Activated CD4-positive, alpha-beta memory T cell treated with anti-CD3 and anti-CD28 coated beads, Interleukin-2, amount 10 ng/mL, durations not matched to agents 7 days and 5 days (primary cell): ENCODE measurements around the gene C1QTNF1. TPM values are rescaled to one million over a fixed set of nuclear protein-coding genes. Genes with fewer than 3 reads are reported as not detected.

Source experiments
- CTCF ChIA-PET: fragments of 350-600 bp; sonication (Branson Sonifier 250); formaldehyde crosslinking; loops from one replicate; lab custom pipeline; 2021; ENCODE audit warnings: antibody characterized with exemption, inconsistent platforms; lab: Charles Lee
- POLR2A ChIA-PET: fragments of 350-600 bp; sonication (Branson Sonifier 250); formaldehyde crosslinking; loops from one replicate; lab custom pipeline; 2021; ENCODE audit warnings: antibody characterized with exemption; lab: Charles Lee
- DNase-seq: peaks from one replicate; pipeline ENCODE4 v3.0.0-alpha.2; 2020
- H3K27ac Mint-ChIP-seq: one replicate; pipeline ENCODE4 v1.8.0; 2021; ENCODE audit warnings: mild to moderate bottlenecking, mixed read lengths
- H3K27me3 Mint-ChIP-seq: one replicate; pipeline ENCODE4 v1.8.0; 2021; ENCODE audit warnings: mixed read lengths
- H3K36me3 Mint-ChIP-seq: one replicate; pipeline ENCODE4 v1.8.0; 2021; ENCODE audit warnings: low read depth, mixed read lengths
- H3K4me1 Mint-ChIP-seq: one replicate; pipeline ENCODE4 v1.8.0; 2021; ENCODE audit warnings: mixed read lengths
- H3K4me3 Mint-ChIP-seq: one replicate; pipeline ENCODE4 v1.8.0; 2021; ENCODE audit warnings: mild to moderate bottlenecking, mixed read lengths
- H3K9me3 Mint-ChIP-seq: one replicate; pipeline ENCODE4 v1.8.0; 2021; ENCODE audit warnings: mixed read lengths
- total RNA-seq, 2 experiments: library from RNA; stranded (reverse); gene quantifications; one replicate each; pipeline ENCODE4 v1.2.3, GENCODE V29; 2021

C1QTNF1 gene
- total RNA-seq, 2 experiments from 2014 or later, result not detected

DNA sequence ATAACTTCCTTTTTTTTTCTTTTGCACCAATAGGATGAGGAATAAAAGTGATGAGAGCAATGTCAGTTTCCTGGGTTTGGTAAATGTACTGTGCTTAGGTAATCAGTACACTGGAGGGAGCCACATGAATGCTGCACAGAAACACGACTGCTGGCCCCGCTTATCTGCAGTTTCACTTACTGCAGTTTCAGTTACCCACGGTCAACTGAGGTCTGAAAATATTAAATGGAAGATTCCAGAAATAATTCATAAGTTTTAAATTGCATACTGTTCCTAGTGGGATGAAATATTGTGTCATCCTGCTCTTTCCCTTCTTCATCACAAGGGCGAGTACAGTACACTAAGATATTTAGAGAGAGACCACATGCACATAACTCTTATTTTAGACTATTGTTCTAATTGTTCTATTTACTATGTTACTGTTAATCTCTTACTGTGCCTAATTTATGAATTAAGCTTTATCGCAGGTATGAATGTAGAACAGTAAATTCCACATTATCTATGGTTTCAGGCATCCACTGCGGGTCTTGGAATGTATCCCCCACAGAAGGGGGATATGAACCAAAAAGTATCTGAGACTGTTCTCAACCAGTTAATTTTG lies 37.8 kb upstream of the C1QTNF1 start:
- no peak overlapping the region for H3K27ac Mint-ChIP-seq
- no peak for DNase-seq
- POLR2A ChIA-PET, result no interaction called here

DNA sequence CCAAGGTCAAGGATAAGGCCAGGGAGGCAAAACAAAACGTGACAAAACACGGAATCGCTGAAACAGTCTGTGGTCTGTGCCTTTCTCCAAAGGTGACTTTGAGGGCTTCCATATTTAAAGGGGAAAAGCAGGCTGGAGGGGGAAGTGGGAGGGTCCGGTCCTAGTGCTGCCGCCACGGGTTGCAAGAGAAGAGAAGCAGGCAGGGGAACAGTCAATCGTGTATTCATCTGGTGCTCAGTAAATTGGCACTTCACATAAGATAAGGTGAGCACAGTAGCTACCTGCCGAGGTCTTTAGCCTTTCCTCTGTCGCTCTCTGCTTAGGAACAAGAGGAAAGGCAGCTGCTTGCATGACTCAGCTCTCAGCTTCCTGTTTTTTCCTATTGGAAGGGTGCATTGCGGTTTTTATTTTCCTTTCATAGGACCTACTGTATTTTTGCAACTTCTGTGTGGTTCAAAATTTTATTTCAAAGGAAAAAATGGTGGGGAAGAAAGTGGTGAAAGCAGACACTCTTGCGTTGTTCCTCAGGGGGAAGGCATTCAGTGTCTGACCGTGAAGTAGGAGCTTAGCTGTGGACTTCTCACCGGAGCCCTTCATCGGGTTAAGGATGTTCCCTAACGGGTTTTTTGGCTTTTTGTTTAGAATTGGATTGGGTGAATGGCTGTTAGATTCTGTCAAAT lies 37.2 kb upstream of the C1QTNF1 start:
- H3K4me1 Mint-ChIP-seq, result peaks cover 17% of the 10 kb centered on the region
- H3K9me3 Mint-ChIP-seq, result no peaks in the 10 kb centered on the region
- no peak overlapping the region for H3K4me3 Mint-ChIP-seq
- H3K27me3 Mint-ChIP-seq, result no peaks in the 10 kb centered on the region
- no peak overlapping the region for H3K27ac Mint-ChIP-seq
- POLR2A ChIA-PET, result interaction anchor here (0.9 kb wide), 1 partner anchor 23 kb away, joined by 3 read pairs; the partner anchor contains the start of gene CANT1
- DNase-seq, result no peak
- CTCF ChIA-PET, result interaction anchor here (0.7 to 2.4 kb wide), 2 partner anchors 16 to 50 kb away, joined by 3 to 7 read pairs; no protein-coding TSS in a partner anchor
- H3K36me3 Mint-ChIP-seq, result peaks cover 23% of the 10 kb centered on the region

More for the DNA sequence above, 37.8 kb upstream of the C1QTNF1 start:
- H3K4me1 Mint-ChIP-seq, result peaks cover 17% of the 10 kb centered on the region
- H3K9me3 Mint-ChIP-seq, result no peaks in the 10 kb centered on the region
- no peak overlapping the region for H3K4me3 Mint-ChIP-seq
- peaks cover 16% of the 10 kb centered on the region for H3K36me3 Mint-ChIP-seq
- CTCF ChIA-PET, result interaction anchor here (0.9 to 2.4 kb wide), 2 partner anchors 15 to 74 kb away, joined by 6 to 7 read pairs; no protein-coding TSS in a partner anchor
- H3K27me3 Mint-ChIP-seq, result no peaks in the 10 kb centered on the region

DNA sequence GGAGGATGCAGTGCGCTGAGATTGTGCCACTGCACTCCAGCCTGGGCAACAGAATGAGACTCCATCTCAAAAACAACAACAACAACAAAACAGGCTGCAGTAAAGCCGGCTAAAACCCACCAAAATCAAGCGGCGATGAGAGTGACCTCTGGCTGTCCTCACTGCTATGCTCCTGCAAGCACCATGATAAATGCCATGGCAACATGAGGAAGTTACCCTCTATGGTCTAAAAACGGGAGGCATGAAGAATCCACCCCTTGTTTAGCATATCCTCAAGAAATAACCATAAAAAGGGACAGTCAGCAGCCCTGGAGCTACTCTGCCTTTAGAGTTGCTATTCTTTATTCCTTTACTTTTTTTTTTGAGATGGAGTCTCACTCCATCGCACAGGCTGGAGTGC lies 35.8 kb upstream of the C1QTNF1 start:
- POLR2A ChIA-PET, result no interaction called here
- CTCF ChIA-PET, result no interaction called here

DNA sequence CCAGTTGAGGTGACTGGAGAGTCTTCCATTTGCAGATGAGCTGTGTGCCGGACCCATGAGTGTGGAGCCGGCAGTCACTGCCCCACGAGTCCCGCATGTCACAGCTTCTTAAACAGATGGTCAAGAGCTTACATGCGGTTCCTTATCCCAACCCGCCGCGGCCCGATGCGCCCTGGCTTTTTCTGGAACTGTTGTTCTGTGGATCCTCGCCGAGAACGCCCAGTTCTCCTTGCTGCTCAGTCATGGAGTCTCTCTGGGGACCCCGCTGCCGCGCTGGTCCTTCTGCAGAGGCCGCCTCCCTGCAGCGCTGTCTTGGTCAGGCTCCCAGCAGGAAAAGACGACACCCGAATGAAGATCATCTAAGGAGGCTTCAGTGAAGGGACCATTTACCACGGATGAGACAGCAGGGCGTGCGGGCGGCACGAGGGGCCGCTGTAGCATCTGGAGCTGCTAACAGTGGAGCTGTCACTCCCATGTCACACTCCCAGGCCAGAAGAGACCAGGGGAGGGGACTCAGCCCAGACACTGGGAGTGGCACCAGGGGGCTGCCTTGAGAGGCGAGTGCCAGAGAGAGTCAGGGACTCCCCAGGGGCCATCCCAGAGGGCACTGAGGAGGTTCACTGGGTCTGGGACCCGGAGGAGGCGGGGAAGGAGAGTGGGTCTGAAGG lies 33.5 kb upstream of the C1QTNF1 start:
- H3K27ac Mint-ChIP-seq, result no peak overlapping the region
- peaks cover 52% of the 10 kb centered on the region for H3K36me3 Mint-ChIP-seq
- POLR2A ChIA-PET, result no interaction called here
- no peaks in the 10 kb centered on the region for H3K27me3 Mint-ChIP-seq
- no peak overlapping the region for H3K4me3 Mint-ChIP-seq
- no peaks in the 10 kb centered on the region for H3K9me3 Mint-ChIP-seq
- peaks cover 18% of the 10 kb centered on the region for H3K4me1 Mint-ChIP-seq
- CTCF ChIA-PET, result no interaction called here
- DNase-seq, result no peak

More for the DNA sequence above, 35.8 kb upstream of the C1QTNF1 start:
- Mint-ChIP-seq H3K9me3 (no peaks in the 10 kb centered on the region), H3K27ac (no peak overlapping the region), H3K4me3 (no peak overlapping the region), H3K27me3 (no peaks in the 10 kb centered on the region), H3K36me3 (peaks cover 35% of the 10 kb centered on the region), H3K4me1 (peaks cover 17% of the 10 kb centered on the region)
- DNase-seq, result no peak

DNA sequence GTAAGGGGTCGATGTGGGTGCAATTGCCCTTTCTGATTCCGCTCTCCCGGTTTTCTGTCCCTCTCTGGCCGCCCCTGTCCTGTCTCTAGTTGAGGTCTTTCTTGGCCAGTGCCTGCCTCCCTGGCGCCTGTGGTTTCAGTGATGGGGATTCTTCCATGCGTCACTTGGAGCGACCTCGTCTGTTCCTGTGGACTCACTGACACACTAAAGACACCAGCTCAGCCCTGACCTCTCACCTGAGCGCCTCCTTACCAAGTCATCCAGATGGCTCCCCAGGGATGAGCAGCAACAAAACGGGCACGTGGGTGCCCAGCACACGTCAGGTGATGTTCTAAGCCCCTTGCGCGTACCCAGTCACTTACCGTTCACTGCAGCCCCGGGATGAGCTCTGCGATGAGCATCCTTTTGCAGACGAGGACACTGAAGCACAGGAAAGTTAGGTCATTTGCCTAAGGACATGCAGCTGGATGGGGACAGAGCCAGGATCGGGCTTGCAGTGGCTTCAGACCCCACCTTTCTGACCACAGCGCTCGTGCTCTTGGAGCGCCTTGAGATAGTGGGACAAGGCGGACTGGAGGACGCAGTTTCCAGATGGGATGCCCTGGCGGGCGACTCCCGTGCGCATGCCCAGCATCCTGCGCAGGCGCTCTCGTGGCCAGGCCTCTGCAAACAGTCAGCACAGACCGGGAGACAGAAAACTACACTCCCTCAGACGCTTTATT lies 32.8 kb upstream of the C1QTNF1 start:
- POLR2A ChIA-PET, result no interaction called here
- no peak overlapping the region for H3K4me3 Mint-ChIP-seq
- no peak overlapping the region for H3K27ac Mint-ChIP-seq
- peaks cover 57% of the 10 kb centered on the region for H3K36me3 Mint-ChIP-seq
- no peaks in the 10 kb centered on the region for H3K9me3 Mint-ChIP-seq
- no peaks in the 10 kb centered on the region for H3K27me3 Mint-ChIP-seq
- DNase-seq, result no peak
- CTCF ChIA-PET, result no interaction called here
- H3K4me1 Mint-ChIP-seq, result peaks cover 13% of the 10 kb centered on the region

DNA sequence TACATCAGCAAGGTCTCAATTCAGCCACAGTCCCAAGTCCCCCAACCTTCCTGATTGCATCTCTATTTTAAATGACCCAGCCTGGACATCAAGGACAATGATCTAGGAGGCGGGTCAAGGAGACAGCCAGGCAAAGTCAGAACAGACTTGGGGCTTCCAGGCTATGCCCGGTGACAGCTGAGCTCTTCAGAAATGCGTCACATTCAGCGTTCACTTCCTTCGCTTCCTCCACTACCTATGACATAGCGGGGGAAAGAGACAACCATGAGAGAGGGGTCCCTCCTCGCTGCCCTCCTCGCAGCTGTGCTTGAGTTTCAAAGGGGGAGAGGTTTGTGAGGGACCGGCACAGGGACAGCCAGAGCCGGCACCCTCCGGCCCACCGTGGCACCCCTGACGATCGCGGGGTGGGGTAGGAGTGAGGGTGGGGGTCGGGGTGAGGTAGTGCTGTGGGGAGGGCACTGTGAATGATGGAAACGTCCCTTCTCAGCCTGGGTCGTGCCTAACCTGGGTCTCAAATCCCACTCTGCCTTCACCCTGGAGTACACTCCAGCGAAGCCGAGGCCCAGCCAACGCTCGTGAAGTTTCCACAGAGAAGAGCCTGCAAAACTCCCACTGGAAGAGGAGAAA lies 31.9 kb upstream of the C1QTNF1 start:
- no peak overlapping the region for H3K4me3 Mint-ChIP-seq
- ChIA-PET POLR2A (no interaction called here), CTCF (no interaction called here)
- peaks cover 5% of the 10 kb centered on the region for H3K4me1 Mint-ChIP-seq
- H3K27ac Mint-ChIP-seq, result no peak overlapping the region
- no peaks in the 10 kb centered on the region for H3K27me3 Mint-ChIP-seq
- no peaks in the 10 kb centered on the region for H3K9me3 Mint-ChIP-seq
- DNase-seq, result no peak
- peaks cover 65% of the 10 kb centered on the region for H3K36me3 Mint-ChIP-seq

DNA sequence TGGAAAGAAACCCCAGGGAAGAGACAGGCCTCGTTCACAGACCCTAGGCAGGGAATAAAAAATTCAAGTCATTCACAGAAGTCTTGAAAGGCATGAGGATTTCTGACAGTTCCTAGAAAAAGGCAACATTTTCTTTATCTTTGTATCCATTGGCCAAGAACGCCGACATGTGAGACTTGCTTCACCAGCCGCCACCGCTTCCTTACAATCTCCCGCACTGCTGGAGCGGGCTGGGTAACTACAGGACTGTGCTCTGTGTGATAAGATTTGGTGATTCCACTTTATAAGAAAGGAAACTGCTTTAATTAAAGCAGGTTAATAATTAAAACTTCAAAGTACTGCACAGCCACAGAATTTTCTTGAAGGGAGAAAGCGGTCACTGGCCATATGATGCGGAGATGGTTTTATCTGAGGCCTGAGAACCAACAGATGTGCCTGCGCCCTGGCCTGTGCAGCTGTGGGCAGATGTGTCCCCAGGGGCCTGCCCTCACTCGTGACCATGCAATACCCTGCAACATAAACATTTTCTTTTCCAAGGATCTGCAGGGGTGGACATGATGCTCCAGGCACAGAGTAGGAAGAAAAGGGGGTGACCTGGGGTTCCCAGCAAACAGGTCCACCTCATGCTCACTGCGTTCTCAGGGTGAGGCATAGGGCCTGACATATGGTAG lies 31.3 kb upstream of the C1QTNF1 start:
- H3K9me3 Mint-ChIP-seq, result no peaks in the 10 kb centered on the region
- CTCF ChIA-PET, result interaction anchor here (0.9 to 1.3 kb wide), 2 partner anchors 9 to 10 kb away, joined by 3 to 4 read pairs; no protein-coding TSS in a partner anchor
- DNase-seq, result no peak
- POLR2A ChIA-PET, result no interaction called here
- H3K27me3 Mint-ChIP-seq, result no peaks in the 10 kb centered on the region
- H3K36me3 Mint-ChIP-seq, result peaks cover 69% of the 10 kb centered on the region
- H3K4me1 Mint-ChIP-seq, result peaks cover 2% of the 10 kb centered on the region
- no peak overlapping the region for H3K4me3 Mint-ChIP-seq
- no peak overlapping the region for H3K27ac Mint-ChIP-seq

DNA sequence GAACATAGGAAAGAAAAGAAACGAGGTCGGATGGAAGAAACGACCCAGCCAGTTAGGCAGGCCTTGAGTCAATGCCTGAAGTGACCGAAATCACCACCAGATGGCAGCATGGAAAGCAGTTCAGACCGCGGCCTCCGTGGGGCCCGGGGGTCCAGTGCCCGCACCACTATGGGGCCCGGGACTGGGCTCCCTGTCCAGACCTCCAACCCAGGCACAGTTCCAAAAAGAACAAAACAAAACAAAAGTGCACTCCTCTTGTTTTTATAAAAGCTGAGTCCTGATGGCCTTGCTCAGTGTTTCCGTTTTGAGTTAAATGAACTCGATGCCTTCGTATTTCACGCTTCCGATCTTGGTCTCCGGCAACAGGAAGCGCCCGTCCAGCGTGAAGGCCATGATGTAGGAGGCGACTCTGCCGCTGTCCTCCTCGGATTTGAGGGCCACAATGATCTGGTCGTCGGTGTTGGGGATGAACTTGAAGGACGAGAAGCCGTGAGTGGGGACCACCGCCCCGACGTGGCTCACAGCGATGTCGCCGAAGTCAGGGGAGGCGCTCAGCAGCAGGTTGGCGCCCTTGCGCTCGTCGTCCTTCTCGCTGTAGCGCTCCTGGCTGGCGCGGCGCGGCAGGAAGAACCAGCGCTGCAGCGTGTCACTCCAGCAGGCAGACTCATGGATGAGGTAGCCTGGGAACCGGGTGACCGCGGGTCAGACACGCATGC lies 30.6 kb upstream of the C1QTNF1 start:
- peak; percentile 56 for DNase-seq
- no peaks in the 10 kb centered on the region for H3K27me3 Mint-ChIP-seq
- ChIA-PET POLR2A (no interaction called here), CTCF (interaction anchor here (0.9 to 1.3 kb wide), 2 partner anchors 8 to 11 kb away, joined by 3 to 4 read pairs; no protein-coding TSS in a partner anchor)
- peaks cover 74% of the 10 kb centered on the region for H3K36me3 Mint-ChIP-seq
- H3K27ac Mint-ChIP-seq, result no peak overlapping the region
- no peak overlapping the region for H3K4me3 Mint-ChIP-seq
- no peaks in the 10 kb centered on the region for H3K9me3 Mint-ChIP-seq
- H3K4me1 Mint-ChIP-seq, result peaks cover 1% of the 10 kb centered on the region

DNA sequence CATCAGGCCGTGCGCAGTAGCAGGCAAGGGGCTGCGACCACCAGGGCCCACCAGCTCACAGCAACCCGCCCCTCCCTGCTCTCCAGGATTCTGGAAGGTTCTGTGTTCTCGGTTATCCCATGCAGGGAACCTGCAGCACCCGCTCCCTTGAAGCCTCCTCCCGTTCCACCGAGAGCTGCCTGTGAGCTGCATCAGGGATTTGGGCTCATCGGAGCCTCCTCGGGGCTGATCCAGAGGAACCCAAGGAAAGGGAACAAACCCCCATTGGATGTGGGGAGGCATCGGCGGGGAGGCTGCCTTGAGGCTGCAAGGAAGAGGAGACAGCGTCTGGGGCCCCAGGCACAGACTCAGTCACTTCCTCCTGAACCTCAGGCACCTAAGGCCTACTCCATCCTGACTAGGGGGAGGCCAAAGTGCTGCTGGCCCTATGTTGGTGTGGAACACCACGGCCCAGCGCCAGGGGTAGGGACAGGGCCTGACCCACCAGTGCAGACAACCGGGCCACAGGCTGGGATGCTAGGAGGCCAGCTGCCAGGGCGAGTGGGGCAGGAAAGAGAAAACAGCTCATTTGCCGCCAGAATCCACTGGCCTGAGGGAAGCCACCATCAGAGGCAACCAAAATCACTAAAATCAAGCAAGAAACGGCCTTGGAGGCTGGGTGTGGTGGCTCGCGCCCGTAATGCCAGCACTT lies 29.8 kb upstream of the C1QTNF1 start:
- no peaks in the 10 kb centered on the region for H3K27me3 Mint-ChIP-seq
- H3K9me3 Mint-ChIP-seq, result no peaks in the 10 kb centered on the region
- H3K4me3 Mint-ChIP-seq, result no peak overlapping the region
- CTCF ChIA-PET, result interaction anchor here (0.9 to 1.3 kb wide), 2 partner anchors 8 to 12 kb away, joined by 3 to 4 read pairs; no protein-coding TSS in a partner anchor
- peaks cover 74% of the 10 kb centered on the region for H3K36me3 Mint-ChIP-seq
- POLR2A ChIA-PET, result no interaction called here
- no peak overlapping the region for H3K27ac Mint-ChIP-seq
- peaks cover 1% of the 10 kb centered on the region for H3K4me1 Mint-ChIP-seq
- no peak for DNase-seq

DNA sequence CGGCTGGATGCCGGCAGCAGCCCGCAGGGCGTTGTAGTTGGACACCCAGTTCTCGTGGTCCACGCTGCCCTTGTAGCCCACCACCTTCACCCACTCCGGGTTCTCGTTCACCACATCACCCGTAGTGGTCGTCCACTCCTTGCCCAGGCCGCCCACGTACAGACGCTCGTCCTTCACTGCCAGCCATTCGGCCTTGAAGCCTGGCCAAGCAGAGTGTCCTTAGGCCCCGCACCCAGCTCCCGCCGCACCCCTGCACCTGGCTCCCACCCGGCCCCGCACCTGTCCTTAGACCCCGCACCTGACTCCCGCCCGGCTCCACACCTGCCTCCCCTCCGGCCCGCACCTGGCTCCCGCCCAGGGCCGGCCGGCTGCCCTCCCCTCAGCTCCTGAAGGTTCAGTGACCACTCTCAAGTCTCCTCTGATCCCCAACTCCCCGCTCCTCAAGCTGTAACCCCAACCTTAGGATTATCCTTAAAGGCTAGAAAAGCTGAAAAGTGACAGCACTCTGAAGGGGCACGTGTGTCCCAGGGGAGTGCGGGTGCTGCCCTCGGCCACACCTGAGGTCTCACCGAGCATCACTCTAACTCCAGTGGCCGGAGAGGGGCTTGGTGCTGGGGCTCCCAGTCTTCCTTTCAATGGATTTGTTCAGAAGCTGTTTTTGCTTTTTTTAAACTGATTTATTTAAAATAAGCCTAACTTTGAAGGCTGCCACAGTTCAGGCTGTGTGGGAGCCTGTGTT lies 28.8 kb upstream of the C1QTNF1 start:
- H3K4me1 Mint-ChIP-seq, result peaks cover 1% of the 10 kb centered on the region
- ChIA-PET CTCF (no interaction called here), POLR2A (no interaction called here)
- H3K36me3 Mint-ChIP-seq, result peaks cover 70% of the 10 kb centered on the region
- H3K4me3 Mint-ChIP-seq, result no peak overlapping the region
- no peaks in the 10 kb centered on the region for H3K27me3 Mint-ChIP-seq
- DNase-seq, result no peak
- no peaks in the 10 kb centered on the region for H3K9me3 Mint-ChIP-seq
- no peak overlapping the region for H3K27ac Mint-ChIP-seq
